Stimulated activated CD8-positive, alpha-beta memory T cell treated with anti-CD3 and anti-CD28 coated beads, Interleukin-4, amount 100 ng/mL, for 4 hours (primary cell): Measurements from ENCODE around the gene PPM1L.
"Not testable (repeated sequence)": the region's sequence is repeated elsewhere in the genome, so short reads cannot be mapped to it uniquely, and the experiment has no call there.

Experiments used
- DNase-seq, 2 donors: peaks; one replicate each; pipeline ENCODE4 v3.0.0-alpha.2; 2020; ENCODE audit warnings: low read depth in 2 of 2, low spot score in 1 of 2

PPM1L gene

GRCh38 chr3:160981217-160981938, 225.3 kb downstream of the PPM1L start:
- peak in 1 of 2 donors; percentile 2 for DNase-seq

- no peak for DNase-seq
Measured at GRCh38 chr3:160982491-160982890, 226.5 kb downstream of the PPM1L start.

GRCh38 chr3:160983900-160984299, 227.9 kb downstream of the PPM1L start:
- DNase-seq, result not testable (repeated sequence)

GRCh38 chr3:160986069-160986468, 230.0 kb downstream of the PPM1L start:
- DNase-seq, result no peak

- no peak for DNase-seq
Measured at GRCh38 chr3:160987982-160988964, 232.2 kb downstream of the PPM1L start.

GRCh38 chr3:160990446-160990845, 234.4 kb downstream of the PPM1L start:
- no peak for DNase-seq

GRCh38 chr3:160992712-160993111, 236.7 kb downstream of the PPM1L start:
- DNase-seq, result no peak

GRCh38 chr3:160996811-160997210, 240.8 kb downstream of the PPM1L start:
- no peak for DNase-seq

- no peak for DNase-seq
Measured at GRCh38 chr3:160998581-160998980, 242.6 kb downstream of the PPM1L start.

GRCh38 chr3:160999274-160999673, 243.2 kb downstream of the PPM1L start:
- DNase-seq, result no peak

- DNase-seq, result no peak
Measured at GRCh38 chr3:161008086-161008485, 252.1 kb downstream of the PPM1L start.

GRCh38 chr3:161010151-161010550, 254.1 kb downstream of the PPM1L start:
- not testable (repeated sequence) for DNase-seq

- no peak for DNase-seq
Measured at GRCh38 chr3:161014843-161015749, 259.1 kb downstream of the PPM1L start.

GRCh38 chr3:161016417-161017313, 260.6 kb downstream of the PPM1L start:
- DNase-seq, result no peak

- DNase-seq, result no peak
Measured at GRCh38 chr3:161017971-161018370, 261.9 kb downstream of the PPM1L start.

- no peak for DNase-seq
Measured at GRCh38 chr3:161020256-161020655, 264.2 kb downstream of the PPM1L start.

GRCh38 chr3:161025911-161026310, 269.9 kb downstream of the PPM1L start:
- DNase-seq, result no peak

GRCh38 chr3:161026612-161027510, 270.8 kb downstream of the PPM1L start:
- no peak for DNase-seq

- DNase-seq, result no peak
Measured at GRCh38 chr3:161028555-161029153, 272.6 kb downstream of the PPM1L start.
